NB4 (cell line): ENCODE results near the gene PRCD.

Experiments
- MAX ChIP-seq: IDR thresholded peaks from 2 replicates; pipeline ENCODE4 v1.6.1; 2011; ENCODE audit warnings: low read depth, low read length
- MYC ChIP-seq: IDR thresholded peaks from 2 replicates; pipeline ENCODE4 v1.6.1; 2011; ENCODE audit warnings: low read depth, low read length

GRCh38 chr17:76490112-76490710 lies 49.6 kb upstream of the PRCD start:
- no peak for TF ChIP-seq MAX
- no peak for TF ChIP-seq MYC
